Osteocyte (in vitro differentiated cells): ENCODE measurements around the gene CDS1. TPM values are rescaled to one million over a fixed set of nuclear protein-coding genes. Genes with fewer than 3 reads are reported as not detected.

Experiments used
- DNase-seq: peaks from one replicate; pipeline ENCODE4 v3.0.0; 2021; ENCODE audit warnings: mixed read lengths; ENCODE audit not compliant: unreplicated experiment; ENCODE audit errors: extremely low spot score
- H3K27ac Mint-ChIP-seq: one replicate; pipeline ENCODE4 v1.8.0; 2021; ENCODE audit warnings: mild to moderate bottlenecking, mixed read lengths; ENCODE audit not compliant: unreplicated experiment
- H3K27me3 Mint-ChIP-seq: one replicate; pipeline ENCODE4 v1.8.0; 2021; ENCODE audit warnings: mixed read lengths; ENCODE audit not compliant: unreplicated experiment
- H3K36me3 Mint-ChIP-seq: one replicate; pipeline ENCODE4 v1.8.0; 2021; ENCODE audit warnings: mixed read lengths; ENCODE audit not compliant: unreplicated experiment
- H3K4me1 Mint-ChIP-seq: one replicate; pipeline ENCODE4 v1.8.0; 2021; ENCODE audit warnings: mixed read lengths; ENCODE audit not compliant: unreplicated experiment
- H3K4me3 Mint-ChIP-seq: one replicate; pipeline ENCODE4 v1.8.0; 2021; ENCODE audit warnings: mild to moderate bottlenecking, moderate library complexity, mixed read lengths; ENCODE audit not compliant: unreplicated experiment
- H3K9me3 Mint-ChIP-seq: one replicate; pipeline ENCODE4 v1.8.0; 2021; ENCODE audit warnings: mixed read lengths; ENCODE audit not compliant: unreplicated experiment
- total RNA-seq: library from RNA; stranded (reverse); gene quantifications from 2 replicates; pipeline ENCODE4 v1.2.1, GENCODE V29; 2021
- TF ChIP-seq, protein P1 (sequence below): fragments of 200-600 bp; sonication (generic); IDR thresholded peaks from 2 replicates; pipeline ENCODE4 v1.5.0; 2021; ENCODE audit warnings: antibody characterized with exemption, mild to moderate bottlenecking, moderate library complexity

Gene CDS1
- total RNA-seq, 1 donor from 2014 or later, result not detected

DNA sequence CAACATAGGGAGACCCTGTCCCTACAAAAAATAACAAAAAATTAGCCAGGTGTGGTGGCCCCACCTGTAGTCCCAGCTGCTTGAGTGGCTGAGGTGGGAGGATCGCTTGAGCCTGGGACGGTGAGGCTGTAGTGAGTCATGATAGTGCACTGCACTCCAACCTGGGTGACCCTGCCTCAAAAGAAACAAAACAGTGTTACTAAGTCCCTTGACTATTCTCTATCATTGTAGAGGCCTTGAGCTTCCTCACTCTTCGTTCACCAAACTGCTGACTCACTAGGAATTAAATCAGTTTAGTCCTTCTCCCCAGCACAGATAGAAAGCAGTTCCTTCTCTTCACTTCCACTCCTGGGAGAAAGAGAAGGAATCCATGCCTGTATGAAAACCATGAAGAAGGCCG lies 14.5 kb downstream of the CDS1 start:
- TF ChIP-seq, protein P1, sequence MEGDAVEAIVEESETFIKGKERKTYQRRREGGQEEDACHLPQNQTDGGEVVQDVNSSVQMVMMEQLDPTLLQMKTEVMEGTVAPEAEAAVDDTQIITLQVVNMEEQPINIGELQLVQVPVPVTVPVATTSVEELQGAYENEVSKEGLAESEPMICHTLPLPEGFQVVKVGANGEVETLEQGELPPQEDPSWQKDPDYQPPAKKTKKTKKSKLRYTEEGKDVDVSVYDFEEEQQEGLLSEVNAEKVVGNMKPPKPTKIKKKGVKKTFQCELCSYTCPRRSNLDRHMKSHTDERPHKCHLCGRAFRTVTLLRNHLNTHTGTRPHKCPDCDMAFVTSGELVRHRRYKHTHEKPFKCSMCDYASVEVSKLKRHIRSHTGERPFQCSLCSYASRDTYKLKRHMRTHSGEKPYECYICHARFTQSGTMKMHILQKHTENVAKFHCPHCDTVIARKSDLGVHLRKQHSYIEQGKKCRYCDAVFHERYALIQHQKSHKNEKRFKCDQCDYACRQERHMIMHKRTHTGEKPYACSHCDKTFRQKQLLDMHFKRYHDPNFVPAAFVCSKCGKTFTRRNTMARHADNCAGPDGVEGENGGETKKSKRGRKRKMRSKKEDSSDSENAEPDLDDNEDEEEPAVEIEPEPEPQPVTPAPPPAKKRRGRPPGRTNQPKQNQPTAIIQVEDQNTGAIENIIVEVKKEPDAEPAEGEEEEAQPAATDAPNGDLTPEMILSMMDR, result no peak
- Mint-ChIP-seq H3K4me3 (no peak overlapping the region), H3K4me1 (no peaks in the 10 kb centered on the region), H3K27me3 (peaks cover 37% of the 10 kb centered on the region), H3K36me3 (no peaks in the 10 kb centered on the region), H3K9me3 (no peaks in the 10 kb centered on the region), H3K27ac (no peak overlapping the region)
- DNase-seq, result no peak

DNA sequence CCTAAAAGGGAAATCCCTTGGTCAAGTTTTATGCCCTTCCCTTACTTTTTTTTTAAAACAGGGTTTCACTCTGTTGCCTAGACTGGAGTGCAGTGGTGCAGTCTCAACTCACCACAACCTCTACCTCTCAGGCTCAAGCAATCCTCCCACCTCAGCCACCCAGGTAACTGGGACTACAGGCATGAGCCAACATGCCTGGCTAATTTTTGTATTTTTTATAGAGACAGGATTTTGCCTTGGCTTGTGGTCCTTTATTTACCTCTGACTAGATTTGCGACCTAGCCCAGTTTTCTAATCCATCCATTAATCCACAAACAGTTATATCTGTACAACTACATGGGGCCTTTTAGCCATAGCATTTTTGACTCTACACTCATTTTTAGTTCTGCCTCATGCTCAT lies 23.7 kb downstream of the CDS1 start:
- no peaks in the 10 kb centered on the region for H3K9me3 Mint-ChIP-seq
- no peaks in the 10 kb centered on the region for H3K36me3 Mint-ChIP-seq
- H3K27me3 Mint-ChIP-seq, result peaks cover 27% of the 10 kb centered on the region
- H3K4me3 Mint-ChIP-seq, result no peak overlapping the region
- H3K4me1 Mint-ChIP-seq, result no peaks in the 10 kb centered on the region
- TF ChIP-seq, protein P1, result no peak
- H3K27ac Mint-ChIP-seq, result no peak overlapping the region
- DNase-seq, result no peak

DNA sequence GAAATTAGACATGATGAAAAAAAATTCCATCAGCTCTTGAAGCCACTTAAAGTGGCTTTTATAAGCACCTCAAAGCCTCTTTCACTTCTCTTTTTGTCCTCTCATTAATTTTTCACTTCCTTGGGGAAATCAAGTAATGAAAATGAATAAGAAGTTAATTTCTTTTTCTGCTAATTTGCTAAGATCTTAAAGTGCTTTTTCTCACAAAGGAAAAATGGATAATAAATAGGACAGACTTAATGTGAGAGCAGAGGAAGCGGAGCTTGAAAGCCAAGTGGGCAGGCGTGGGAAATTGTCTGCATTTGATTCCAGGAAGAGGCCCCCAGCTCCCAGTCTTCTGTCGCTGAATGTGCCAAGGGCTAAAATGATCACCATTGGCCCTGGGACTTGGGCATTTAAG lies 28.6 kb downstream of the CDS1 start:
- Mint-ChIP-seq H3K36me3 (no peaks in the 10 kb centered on the region), H3K27ac (no peak overlapping the region), H3K27me3 (peaks cover 38% of the 10 kb centered on the region), H3K9me3 (no peaks in the 10 kb centered on the region), H3K4me3 (no peak overlapping the region), H3K4me1 (no peaks in the 10 kb centered on the region)
- no peak for DNase-seq
- TF ChIP-seq, protein P1, result no peak

DNA sequence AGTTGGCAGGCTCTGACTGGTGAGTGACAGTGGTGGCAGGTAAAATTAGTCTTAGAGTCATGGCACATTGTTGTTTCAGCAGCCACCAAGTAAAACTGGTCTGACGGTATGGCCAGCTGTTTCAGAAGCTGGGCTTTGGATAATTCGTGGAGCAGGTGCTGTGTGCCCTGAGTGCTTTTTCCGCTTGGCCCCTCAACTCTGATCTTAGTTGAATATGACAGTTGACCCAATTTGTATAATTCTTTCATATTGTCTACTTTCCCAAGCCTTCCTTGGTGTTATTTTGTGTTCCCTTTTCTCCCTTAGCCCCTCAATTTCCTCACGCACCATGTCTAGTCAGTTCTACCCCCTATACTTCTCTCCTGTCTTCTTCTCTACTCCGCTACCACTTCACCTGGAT lies 32.0 kb downstream of the CDS1 start:
- no peak overlapping the region for H3K27ac Mint-ChIP-seq
- no peaks in the 10 kb centered on the region for H3K9me3 Mint-ChIP-seq
- TF ChIP-seq, protein P1, result no peak
- H3K4me3 Mint-ChIP-seq, result no peak overlapping the region
- no peaks in the 10 kb centered on the region for H3K36me3 Mint-ChIP-seq
- DNase-seq, result no peak
- peaks cover 44% of the 10 kb centered on the region for H3K27me3 Mint-ChIP-seq
- no peaks in the 10 kb centered on the region for H3K4me1 Mint-ChIP-seq

DNA sequence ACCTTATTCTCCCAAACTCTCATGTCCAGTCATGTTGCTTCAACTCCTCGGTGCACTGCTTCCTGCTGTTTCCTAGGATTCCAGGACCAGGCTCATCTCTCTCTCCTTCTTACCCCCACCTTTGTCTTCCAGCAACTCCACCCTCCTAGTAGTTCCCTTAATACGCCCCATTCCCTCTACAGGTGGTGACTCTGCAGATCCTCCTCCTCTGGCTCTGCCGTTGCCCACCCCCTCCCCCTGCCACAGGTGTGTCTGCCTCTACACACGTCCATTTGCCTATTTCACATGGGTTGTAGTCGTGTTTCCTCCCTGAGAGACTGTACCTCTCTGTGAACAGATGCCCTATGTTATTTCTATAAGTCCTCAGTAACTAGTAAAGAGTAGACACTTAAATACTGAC lies 32.4 kb downstream of the CDS1 start:
- no peaks in the 10 kb centered on the region for H3K9me3 Mint-ChIP-seq
- no peak overlapping the region for H3K4me3 Mint-ChIP-seq
- DNase-seq, result no peak
- H3K4me1 Mint-ChIP-seq, result no peaks in the 10 kb centered on the region
- H3K36me3 Mint-ChIP-seq, result no peaks in the 10 kb centered on the region
- H3K27ac Mint-ChIP-seq, result no peak overlapping the region
- TF ChIP-seq, protein P1, result no peak
- peaks cover 41% of the 10 kb centered on the region for H3K27me3 Mint-ChIP-seq
